GM19035 (cell line): Measurements from ENCODE around the gene CRIM1.
"Not testable (repeated sequence)": the region's sequence is repeated elsewhere in the genome, so short reads cannot be mapped to it uniquely, and the experiment has no call there.

Source experiments
- ATAC-seq: cut with Tn5 transposase; IDR thresholded peaks from one replicate; pipeline ENCODE4 v1.9.1; 2021; ENCODE audit not compliant: unreplicated experiment

The CRIM1 gene

GRCh38 chr2:36352701-36353100 lies 2.9 kb upstream of the CRIM1 start:
- ATAC-seq, result no peak

GRCh38 chr2:36354811-36355150 lies 797 bp upstream of the CRIM1 start:
- ATAC-seq, result no peak

- ATAC-seq, result peak; percentile 38
Measured at GRCh38 chr2:36355890-36356297, 316 bp downstream of the CRIM1 start.

GRCh38 chr2:36356298-36356989 lies 866 bp downstream of the CRIM1 start:
- no peak for ATAC-seq

- no peak for ATAC-seq
Measured at GRCh38 chr2:36356990-36357846, 1.6 kb downstream of the CRIM1 start.

DNA sequence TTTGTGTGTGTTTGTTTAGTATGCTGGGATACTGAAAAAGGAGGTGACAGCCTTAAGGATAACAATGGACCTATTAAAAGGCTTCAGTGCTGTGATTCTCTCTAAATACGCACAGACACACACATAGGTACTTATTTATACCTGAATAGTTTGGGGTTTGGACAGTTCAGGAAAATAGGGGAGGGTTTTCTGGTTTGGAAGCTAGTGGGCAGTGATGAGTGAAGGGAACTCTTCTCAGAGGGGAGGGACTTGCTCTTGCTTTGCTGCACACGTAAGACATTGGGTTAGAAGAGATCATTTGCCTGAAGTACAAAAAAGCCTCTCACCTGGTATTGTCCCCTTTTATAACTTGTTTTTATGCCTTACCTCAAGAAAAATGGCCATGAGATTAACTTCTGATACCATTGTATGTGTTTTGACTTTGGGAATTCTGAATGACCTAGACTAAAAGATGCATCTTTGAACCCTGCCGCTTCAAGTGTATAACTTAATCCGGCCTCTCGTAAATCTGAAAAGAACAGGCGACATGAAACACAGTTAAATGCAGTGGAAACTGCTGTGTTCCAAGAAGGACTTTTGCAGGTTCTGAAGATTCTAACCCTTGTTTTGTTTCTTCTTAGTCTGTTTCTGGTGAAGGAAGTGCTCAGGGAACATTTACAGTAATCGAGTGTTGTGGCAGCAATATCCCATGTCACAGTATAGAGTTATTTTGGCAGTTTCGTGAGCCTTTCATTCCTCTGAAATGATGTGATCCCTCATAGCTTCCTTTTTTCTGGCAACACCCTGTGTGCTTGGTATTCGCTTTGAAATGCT lies 2.5 kb downstream of the CRIM1 start:
- no peak for ATAC-seq

DNA sequence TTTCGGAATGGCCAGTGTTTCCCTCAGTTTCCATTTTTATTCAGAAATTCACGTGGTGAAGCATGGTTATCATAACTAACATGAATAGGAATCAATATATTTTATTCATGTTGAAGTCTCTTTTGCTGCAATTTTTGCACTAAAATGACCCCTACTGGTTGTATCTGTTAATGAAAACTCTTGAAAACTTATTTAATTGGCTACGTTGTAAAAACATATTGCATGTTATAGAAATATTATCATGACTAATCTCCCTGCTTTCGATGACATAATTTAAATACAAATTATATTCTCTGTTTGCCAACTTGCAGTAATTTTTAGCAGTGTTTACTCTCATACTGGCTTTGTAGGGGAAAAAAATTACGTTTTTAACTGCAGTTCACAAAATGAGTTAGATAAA lies 3.5 kb downstream of the CRIM1 start:
- ATAC-seq, result no peak

- no peak for ATAC-seq
Measured at GRCh38 chr2:36360063-36360462, 4.5 kb downstream of the CRIM1 start.

GRCh38 chr2:36360834-36361233 lies 5.3 kb downstream of the CRIM1 start:
- no peak for ATAC-seq

- ATAC-seq, result no peak
Measured at GRCh38 chr2:36361396-36361795, 5.8 kb downstream of the CRIM1 start.

GRCh38 chr2:36362291-36362690 lies 6.7 kb downstream of the CRIM1 start:
- ATAC-seq, result no peak

DNA sequence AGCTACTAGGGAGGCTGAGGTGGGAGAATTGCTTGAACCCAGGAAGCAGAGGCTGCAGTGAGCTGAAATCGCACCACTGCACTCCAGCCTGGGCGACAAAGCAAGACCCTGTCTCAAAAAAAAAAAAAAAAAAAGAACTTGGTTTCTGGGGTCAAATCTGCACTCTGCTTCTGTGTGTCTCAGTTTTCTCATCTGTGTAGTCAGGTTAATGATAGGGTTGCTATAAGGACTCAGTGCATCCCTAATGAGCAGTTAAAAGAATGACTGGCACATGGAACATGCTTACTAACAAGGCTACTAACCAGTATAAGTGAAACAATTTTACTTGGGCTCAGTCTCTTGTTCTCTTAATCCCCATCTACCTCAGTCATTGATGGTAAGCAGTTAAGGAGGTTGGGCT lies 7.5 kb downstream of the CRIM1 start:
- not testable (repeated sequence) for ATAC-seq

GRCh38 chr2:36366491-36367120 lies 11.0 kb downstream of the CRIM1 start:
- no peak for ATAC-seq

GRCh38 chr2:36367486-36367885 lies 11.9 kb downstream of the CRIM1 start:
- no peak for ATAC-seq

- ATAC-seq, result no peak
Measured at GRCh38 chr2:36367895-36368353, 12.3 kb downstream of the CRIM1 start.

DNA sequence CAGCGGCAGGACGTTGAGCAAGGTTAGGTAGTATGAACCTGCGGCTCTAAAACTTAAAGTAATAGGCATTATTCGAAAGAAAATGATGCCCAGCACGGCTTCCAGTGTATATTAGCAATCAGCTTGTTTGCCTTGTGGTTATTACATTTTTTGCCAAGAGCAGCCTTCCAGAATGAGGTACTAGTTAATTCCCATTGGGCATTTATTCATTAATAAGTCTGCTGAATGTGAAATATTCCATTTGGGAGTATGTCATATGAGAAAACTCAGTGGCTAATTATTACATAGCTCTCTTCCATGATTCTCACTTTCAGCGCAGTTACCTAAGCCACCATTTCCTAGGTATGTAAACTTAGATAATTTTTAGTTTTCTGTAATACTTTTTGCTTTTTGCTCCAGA lies 12.9 kb downstream of the CRIM1 start:
- no peak for ATAC-seq

GRCh38 chr2:36369163-36369562 lies 13.6 kb downstream of the CRIM1 start:
- no peak for ATAC-seq

DNA sequence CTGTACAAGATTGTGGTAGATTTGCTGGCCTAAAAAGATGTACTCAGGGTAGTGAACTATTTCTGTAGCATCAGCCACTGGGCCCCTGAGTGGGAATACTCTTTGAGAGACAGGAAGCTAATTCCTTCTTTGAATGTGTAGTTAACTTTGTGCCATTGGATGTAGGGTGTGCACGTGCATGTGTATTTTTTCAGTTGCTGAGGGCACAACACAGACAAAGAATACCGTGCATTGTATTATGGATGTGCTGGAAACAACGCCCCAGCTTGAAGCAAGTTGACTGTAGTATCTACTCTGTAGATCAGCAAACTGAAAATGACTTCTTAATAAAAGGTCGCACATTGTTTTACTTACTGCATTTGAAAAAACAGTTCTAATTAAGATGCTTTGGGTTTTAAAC lies 14.1 kb downstream of the CRIM1 start:
- no peak for ATAC-seq

DNA sequence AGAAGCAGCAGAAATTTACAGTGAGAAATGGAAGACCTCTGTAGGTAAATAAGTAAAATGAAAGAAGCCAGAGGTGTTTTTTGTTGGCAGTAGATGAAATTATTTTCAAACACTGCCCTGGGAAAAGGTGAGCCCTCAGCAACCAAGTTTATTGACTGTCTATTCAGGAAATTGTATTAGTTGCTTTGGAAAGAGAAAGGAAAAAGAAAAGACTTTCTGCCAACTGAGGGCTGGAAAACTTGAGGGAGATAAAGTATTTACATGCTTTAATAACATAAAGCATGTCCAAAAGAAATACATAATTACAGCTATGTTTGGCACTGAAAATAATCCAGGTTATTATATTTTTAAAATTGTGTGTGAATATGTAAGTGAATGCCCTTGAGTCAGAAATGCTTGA lies 14.7 kb downstream of the CRIM1 start:
- no peak for ATAC-seq

DNA sequence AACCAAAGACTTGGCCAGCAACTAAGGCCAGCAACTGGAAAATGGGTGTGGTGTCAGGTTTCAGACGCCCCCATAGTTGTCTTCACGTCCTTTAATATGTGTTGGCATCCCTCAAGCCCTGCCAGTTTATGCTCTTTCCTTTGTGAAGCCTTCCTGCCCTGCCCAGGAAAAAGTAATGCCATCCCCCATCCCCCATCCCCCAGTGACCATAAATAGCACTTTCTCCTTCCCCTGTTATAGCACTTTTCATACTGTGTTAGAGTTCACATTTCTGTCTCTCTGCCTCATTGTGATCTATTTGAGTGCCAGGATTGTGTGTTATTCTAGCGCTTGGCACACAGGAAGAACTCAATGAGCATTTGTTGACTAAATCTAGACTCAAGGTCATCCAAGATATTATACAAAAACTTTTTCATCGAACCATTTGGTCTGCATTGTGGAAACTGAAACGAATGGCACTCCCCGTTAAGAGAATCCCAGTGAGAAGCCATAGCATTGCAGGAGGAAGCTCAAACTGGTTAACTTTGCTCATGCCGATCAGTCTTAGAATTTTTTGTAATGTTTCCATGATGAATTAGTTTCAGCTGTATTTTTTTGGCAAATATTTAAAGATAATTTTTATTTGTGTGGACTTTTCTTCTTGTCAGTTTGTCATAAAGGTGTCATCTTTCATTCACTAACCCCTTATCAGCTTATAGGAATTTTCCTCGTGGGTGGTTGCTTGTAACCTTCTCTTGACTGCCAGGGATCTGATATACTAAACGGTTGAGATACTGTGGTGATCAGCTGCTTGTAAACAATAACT lies 15.7 kb downstream of the CRIM1 start:
- no peak for ATAC-seq
